Measurements from ENCODE around the gene GNB2.

Gene GNB2

DNA sequence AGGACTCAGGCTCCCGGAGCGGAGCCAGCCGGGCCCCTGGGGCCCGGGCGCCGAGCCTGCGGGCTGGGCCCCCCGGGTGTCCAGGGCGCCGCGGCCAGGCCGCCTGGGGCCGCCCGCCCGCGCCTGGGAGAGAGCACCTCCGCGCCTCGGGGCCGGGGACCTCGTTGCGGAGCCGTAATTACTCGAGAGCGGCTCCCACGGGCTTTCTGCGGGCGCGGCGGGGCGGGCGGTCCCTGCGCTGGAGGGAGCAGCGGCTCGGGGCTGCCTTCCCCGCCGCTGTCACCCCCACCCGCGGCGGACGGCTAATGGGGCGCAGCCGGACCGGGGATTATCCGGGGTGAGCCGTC is 1.5 kb downstream of the GNB2 start:
- Histone ChIP-seq H3K4me3 (ENCODE audit: low read depth, low read length, poor library complexity, severe bottlenecking) (peak overlapping the region; percentile 76), H2AFZ (ENCODE audit: low read length) (no peak overlapping the region), H3F3A (ENCODE audit: insufficient read depth, low read length) (no peaks in the 10 kb centered on the region), H3K9ac (ENCODE audit: low read length) (peak overlapping the region; percentile 94), H3K79me2 (ENCODE audit: insufficient read depth, low read length) (peaks cover 6% of the 10 kb centered on the region), H3K9me3 (ENCODE audit: low read length) (no peaks in the 10 kb centered on the region), H3K4me1 (ENCODE audit: insufficient read depth, low read length, severe bottlenecking) (peaks cover 11% of the 10 kb centered on the region), H3K4me2 (ENCODE audit: low read length) (peak overlapping the region; percentile 80), H3K27ac (ENCODE audit: low read depth, low read length, poor library complexity, severe bottlenecking) (no peak overlapping the region), H3K36me3 (ENCODE audit: insufficient read depth, low read length) (peaks cover 37% of the 10 kb centered on the region), H4K20me1 (ENCODE audit: insufficient read depth, low read length) (no peaks in the 10 kb centered on the region), H3K27me3 (ENCODE audit: insufficient read depth, low read length) (no peaks in the 10 kb centered on the region), H3K9me2 (ENCODE audit: low read depth, low read length) (no peaks in the 10 kb centered on the region)
- TF ChIP-seq, protein P1, sequence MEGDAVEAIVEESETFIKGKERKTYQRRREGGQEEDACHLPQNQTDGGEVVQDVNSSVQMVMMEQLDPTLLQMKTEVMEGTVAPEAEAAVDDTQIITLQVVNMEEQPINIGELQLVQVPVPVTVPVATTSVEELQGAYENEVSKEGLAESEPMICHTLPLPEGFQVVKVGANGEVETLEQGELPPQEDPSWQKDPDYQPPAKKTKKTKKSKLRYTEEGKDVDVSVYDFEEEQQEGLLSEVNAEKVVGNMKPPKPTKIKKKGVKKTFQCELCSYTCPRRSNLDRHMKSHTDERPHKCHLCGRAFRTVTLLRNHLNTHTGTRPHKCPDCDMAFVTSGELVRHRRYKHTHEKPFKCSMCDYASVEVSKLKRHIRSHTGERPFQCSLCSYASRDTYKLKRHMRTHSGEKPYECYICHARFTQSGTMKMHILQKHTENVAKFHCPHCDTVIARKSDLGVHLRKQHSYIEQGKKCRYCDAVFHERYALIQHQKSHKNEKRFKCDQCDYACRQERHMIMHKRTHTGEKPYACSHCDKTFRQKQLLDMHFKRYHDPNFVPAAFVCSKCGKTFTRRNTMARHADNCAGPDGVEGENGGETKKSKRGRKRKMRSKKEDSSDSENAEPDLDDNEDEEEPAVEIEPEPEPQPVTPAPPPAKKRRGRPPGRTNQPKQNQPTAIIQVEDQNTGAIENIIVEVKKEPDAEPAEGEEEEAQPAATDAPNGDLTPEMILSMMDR (IDR thresholded peaks at IDR 0.05; ENCODE audit: low read length), result no peak
- TF ChIP-seq EZH2 (IDR thresholded peaks at IDR 0.05; ENCODE audit: borderline replicate concordance, low read length), result no peak

DNA sequence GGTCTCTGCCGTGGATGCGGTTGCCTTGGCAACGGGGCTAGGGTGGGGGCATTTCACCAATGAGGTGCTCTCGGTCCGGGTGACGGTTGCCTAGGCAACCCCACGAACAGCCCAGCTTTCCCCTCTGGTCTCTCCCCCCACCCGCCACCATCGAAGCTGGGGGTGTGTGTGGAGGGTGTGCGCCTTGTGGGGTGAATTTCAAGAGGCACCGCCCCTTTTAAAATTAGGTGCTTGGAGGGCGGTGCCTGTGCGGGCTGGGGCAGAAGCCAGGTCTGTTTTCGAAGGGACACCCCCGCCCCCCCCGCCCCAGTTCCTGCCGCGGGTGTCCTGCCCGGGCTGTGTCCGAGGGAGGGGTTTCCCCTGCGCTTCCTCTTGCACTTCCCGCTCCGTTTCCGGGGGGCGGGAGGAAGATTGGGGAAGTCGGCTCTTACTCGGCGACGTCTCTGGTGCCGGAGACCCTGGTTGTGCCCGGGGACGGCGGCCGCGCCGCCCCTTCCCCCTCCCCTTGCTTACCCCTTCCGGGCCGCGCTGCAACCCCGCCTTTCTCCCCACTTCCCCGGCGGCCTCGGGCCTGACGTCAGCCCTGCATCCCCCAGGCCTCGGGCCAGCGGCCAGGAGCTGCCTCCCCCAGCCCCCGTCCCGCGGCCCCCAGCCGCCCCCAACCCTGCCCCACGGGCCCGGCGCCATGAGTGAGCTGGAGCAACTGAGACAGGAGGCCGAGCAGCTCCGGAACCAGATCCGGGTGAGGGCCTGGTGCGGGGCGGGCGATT is 2.2 kb downstream of the GNB2 start:
- Histone ChIP-seq H3K9me2 (ENCODE audit: low read depth, low read length) (no peaks in the 10 kb centered on the region), H3K4me2 (ENCODE audit: low read length) (peak overlapping the region; percentile 80), H3K9me3 (ENCODE audit: low read length) (no peaks in the 10 kb centered on the region), H3K79me2 (ENCODE audit: insufficient read depth, low read length) (peaks cover 6% of the 10 kb centered on the region), H3K27me3 (ENCODE audit: insufficient read depth, low read length) (no peaks in the 10 kb centered on the region), H3K9ac (ENCODE audit: low read length) (peak overlapping the region; percentile 43), H3K36me3 (ENCODE audit: insufficient read depth, low read length) (peaks cover 44% of the 10 kb centered on the region), H4K20me1 (ENCODE audit: insufficient read depth, low read length) (no peaks in the 10 kb centered on the region), H3F3A (ENCODE audit: insufficient read depth, low read length) (no peaks in the 10 kb centered on the region), H3K4me1 (ENCODE audit: insufficient read depth, low read length, severe bottlenecking) (peaks cover 11% of the 10 kb centered on the region), H3K4me3 (ENCODE audit: low read depth, low read length, poor library complexity, severe bottlenecking) (peak overlapping the region; percentile 76), H3K27ac (ENCODE audit: low read depth, low read length, poor library complexity, severe bottlenecking) (peak overlapping the region; percentile 48), H2AFZ (ENCODE audit: low read length) (no peak overlapping the region)
- TF ChIP-seq, protein P1 (IDR thresholded peaks at IDR 0.05; ENCODE audit: low read length), result no peak
- TF ChIP-seq EZH2 (IDR thresholded peaks at IDR 0.05; ENCODE audit: borderline replicate concordance, low read length), result no peak

DNA sequence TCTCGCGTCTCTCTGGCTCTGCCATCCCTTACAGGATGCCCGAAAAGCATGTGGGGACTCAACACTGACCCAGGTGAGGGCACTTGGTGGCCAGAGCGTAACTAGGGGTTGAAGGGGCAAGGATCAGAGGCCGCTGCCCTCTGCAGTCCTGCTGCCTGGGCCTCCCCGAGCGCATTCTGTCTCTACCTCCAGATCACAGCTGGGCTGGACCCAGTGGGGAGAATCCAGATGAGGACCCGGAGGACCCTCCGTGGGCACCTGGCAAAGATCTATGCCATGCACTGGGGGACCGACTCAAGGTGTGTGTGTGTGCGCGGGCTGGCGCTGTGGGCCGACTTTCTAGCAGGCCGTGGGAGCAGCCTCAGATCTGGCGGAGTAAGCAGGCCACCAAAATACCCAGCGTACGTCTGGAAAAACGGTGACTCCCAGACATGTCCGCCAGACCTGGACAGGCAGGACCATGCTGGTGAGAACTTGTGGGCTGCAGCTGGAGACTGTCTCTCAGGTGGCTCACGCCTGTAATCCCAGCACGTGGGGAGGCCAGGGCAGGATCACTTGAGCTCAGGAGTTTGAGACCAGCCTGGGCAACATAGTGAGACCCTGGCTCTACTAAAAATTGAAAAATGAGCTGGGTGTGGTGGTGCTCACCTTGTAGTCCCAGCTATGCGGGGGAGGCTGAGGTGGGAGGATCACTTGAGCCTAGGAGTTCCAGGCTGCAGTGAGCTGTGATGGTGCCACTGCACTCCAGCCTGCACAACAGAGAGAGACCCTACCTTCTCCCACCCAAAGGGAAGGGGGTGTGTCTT is 3.2 kb downstream of the GNB2 start:
- Histone ChIP-seq H3K9me2 (ENCODE audit: low read depth, low read length) (no peaks in the 10 kb centered on the region), H3F3A (ENCODE audit: insufficient read depth, low read length) (no peaks in the 10 kb centered on the region), H3K4me2 (ENCODE audit: low read length) (peak overlapping the region; percentile 80), H2AFZ (ENCODE audit: low read length) (no peak overlapping the region), H3K27ac (ENCODE audit: low read depth, low read length, poor library complexity, severe bottlenecking) (peak overlapping the region; percentile 48), H3K27me3 (ENCODE audit: insufficient read depth, low read length) (no peaks in the 10 kb centered on the region), H3K9ac (ENCODE audit: low read length) (peak overlapping the region; percentile 43; the same call in 1 of the 2 replicates), H4K20me1 (ENCODE audit: insufficient read depth, low read length) (no peaks in the 10 kb centered on the region), H3K79me2 (ENCODE audit: insufficient read depth, low read length) (peaks cover 6% of the 10 kb centered on the region), H3K36me3 (ENCODE audit: insufficient read depth, low read length) (peaks cover 52% of the 10 kb centered on the region), H3K9me3 (ENCODE audit: low read length) (no peaks in the 10 kb centered on the region), H3K4me1 (ENCODE audit: insufficient read depth, low read length, severe bottlenecking) (peaks cover 11% of the 10 kb centered on the region), H3K4me3 (ENCODE audit: low read depth, low read length, poor library complexity, severe bottlenecking) (peak overlapping the region; percentile 76)
- TF ChIP-seq, protein P1 (IDR thresholded peaks at IDR 0.05; ENCODE audit: low read length), result no peak
- TF ChIP-seq EZH2 (IDR thresholded peaks at IDR 0.05; ENCODE audit: borderline replicate concordance, low read length), result no peak
